HEK293 (cell line): ENCODE measurements around the gene UBXN1.

ENCODE experiments used
- CTCF ChIA-PET: fragments of 350-600 bp; formaldehyde crosslinking; extraction: SDS; loops from one replicate; lab custom pipeline; 2021; ENCODE audit warnings: antibody characterized with exemption; lab: Yijun Ruan, JAX
- POLR2A ChIA-PET: fragments of 300-600 bp; formaldehyde crosslinking; extraction: SDS; loops from one replicate; lab custom pipeline; 2020; ENCODE audit warnings: antibody characterized with exemption, inconsistent platforms; lab: Yijun Ruan, JAX
- H3K27ac ChIP-seq: fragments of 200-500 bp; sonication (Bioruptor generic); 2 replicates; pipeline ENCODE4 v1.5.1; 2014; ENCODE audit warnings: low read depth, low read length, control low read depth, inconsistent platforms; ENCODE audit errors: extremely low read depth
- H3K36me3 ChIP-seq, 2 experiments: fragments of 200-500 bp in 1 of 2; sonication (Bioruptor generic) in 1 of 2; 1 replicate in 1 of 2; 2 replicates in 1 of 2; pipeline ENCODE4 v1.5.1; 2014 to 2017; ENCODE audit warnings: inconsistent platforms in 2 of 2, low read length in 2 of 2; ENCODE audit not compliant: control insufficient read depth in 2 of 2, insufficient read depth in 1 of 2
- H3K4me1 ChIP-seq: fragments of 200-500 bp; sonication (Bioruptor generic); 2 replicates; pipeline ENCODE4 v1.5.1; 2014; ENCODE audit warnings: mild to moderate bottlenecking, low read length, inconsistent platforms; ENCODE audit not compliant: control insufficient read depth, insufficient read depth
- H3K4me3 ChIP-seq: 2 replicates; pipeline ENCODE4 v1.5.1; 2011; ENCODE audit warnings: low read depth, mild to moderate bottlenecking, control low read depth, low read length, moderate library complexity
- H3K9me3 ChIP-seq: fragments of 200-500 bp; sonication (Bioruptor generic); 2 replicates; pipeline ENCODE4 v1.5.1; 2014; ENCODE audit warnings: low read depth, low read length, inconsistent platforms; ENCODE audit not compliant: control insufficient read depth, insufficient read depth
- FEZF1 ChIP-seq: fragments of 450-650 bp; formaldehyde crosslinking; IDR thresholded peaks from 2 replicates; pipeline ENCODE4 v1.5.1; 2016; ENCODE audit warnings: missing biosample characterization, missing genetic modification characterization
- HOXA7 ChIP-seq: sonication (generic); formaldehyde crosslinking; IDR thresholded peaks from 2 replicates; pipeline ENCODE4 v1.8.1; 2022; ENCODE audit warnings: missing genetic modification reagents, borderline replicate concordance
- IKZF3 ChIP-seq: fragments of 450-650 bp; IDR thresholded peaks from 2 replicates; pipeline ENCODE4 v1.5.0; 2018; ENCODE audit warnings: missing biosample characterization, mild to moderate bottlenecking, missing genetic modification characterization, moderate library complexity
- WT1 ChIP-seq: fragments of 450-650 bp; formaldehyde crosslinking; IDR thresholded peaks from 2 replicates; pipeline ENCODE4 v1.5.1; 2016; ENCODE audit warnings: missing biosample characterization, missing genetic modification characterization
- ZBTB20 ChIP-seq: fragments of 450-650 bp; formaldehyde crosslinking; IDR thresholded peaks from 2 replicates; pipeline ENCODE4 v1.5.1; 2016; ENCODE audit warnings: missing biosample characterization, missing genetic modification characterization
- ZNF146 ChIP-seq: fragments of 450-650 bp; formaldehyde crosslinking; IDR thresholded peaks from 2 replicates; pipeline ENCODE4 v1.5.1; 2016; ENCODE audit warnings: missing biosample characterization, missing genetic modification characterization
- ZNF335 ChIP-seq: fragments of 450-650 bp; formaldehyde crosslinking; conservative IDR thresholded peaks from 2 replicates; pipeline ENCODE4 v1.5.1; 2016; ENCODE audit warnings: missing biosample characterization, missing genetic modification characterization
- ZNF366 ChIP-seq: fragments of 450-650 bp; formaldehyde crosslinking; conservative IDR thresholded peaks from 2 replicates; pipeline ENCODE4 v1.5.1; 2016; ENCODE audit warnings: missing biosample characterization, missing genetic modification characterization
- ZNF426 ChIP-seq: fragments of 450-650 bp; formaldehyde crosslinking; IDR thresholded peaks from 2 replicates; pipeline ENCODE4 v1.5.1; 2017; ENCODE audit warnings: missing biosample characterization, missing genetic modification characterization, mild to moderate bottlenecking, inconsistent platforms, moderate library complexity
- ZNF830 ChIP-seq: fragments of 450-650 bp; IDR thresholded peaks from 2 replicates; pipeline ENCODE4 v1.5.0; 2018; ENCODE audit warnings: missing biosample characterization, missing genetic modification characterization, low read depth, mild to moderate bottlenecking, moderate library complexity
- TF ChIP-seq, protein P1 (sequence below): fragments of 450-650 bp; formaldehyde crosslinking; IDR thresholded peaks from 2 replicates; pipeline ENCODE4 v1.5.1; 2016; ENCODE audit warnings: missing biosample characterization, missing genetic modification characterization
- TF ChIP-seq, protein P2 (sequence below): fragments of 450-650 bp; formaldehyde crosslinking; IDR thresholded peaks from 2 replicates; pipeline ENCODE4 v1.5.1; 2017; ENCODE audit warnings: missing biosample characterization, missing genetic modification characterization
- TF ChIP-seq, protein P3 (sequence below): fragments of 450-650 bp; formaldehyde crosslinking; IDR thresholded peaks from 2 replicates; pipeline ENCODE4 v1.5.1; 2017; ENCODE audit warnings: missing biosample characterization, missing genetic modification characterization

The UBXN1 gene

DNA sequence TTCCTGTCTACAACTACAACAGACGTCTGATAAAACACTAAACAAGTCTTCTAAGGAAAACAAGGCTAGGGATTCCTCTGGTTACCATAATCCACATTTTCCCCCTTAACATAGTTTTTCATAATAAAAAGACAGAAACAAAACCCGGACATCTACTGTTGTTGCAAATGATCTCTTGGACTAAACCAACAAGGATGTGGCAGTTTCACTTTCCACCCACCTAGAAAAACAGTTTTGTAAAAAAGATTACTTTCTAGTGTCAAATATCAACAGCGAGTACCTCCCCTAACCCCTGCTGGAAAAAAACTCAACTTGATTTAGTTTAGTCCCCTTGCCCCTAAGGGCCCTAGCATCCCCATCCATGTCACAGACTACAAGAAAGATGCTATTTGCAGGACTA, 34.0 kb upstream of the UBXN1 start:
- POLR2A ChIA-PET, result no interaction called here
- Histone ChIP-seq H3K9me3 (no peaks in the 10 kb centered on the region), H3K27ac (no peak overlapping the region)
- TF ChIP-seq, protein P1, sequence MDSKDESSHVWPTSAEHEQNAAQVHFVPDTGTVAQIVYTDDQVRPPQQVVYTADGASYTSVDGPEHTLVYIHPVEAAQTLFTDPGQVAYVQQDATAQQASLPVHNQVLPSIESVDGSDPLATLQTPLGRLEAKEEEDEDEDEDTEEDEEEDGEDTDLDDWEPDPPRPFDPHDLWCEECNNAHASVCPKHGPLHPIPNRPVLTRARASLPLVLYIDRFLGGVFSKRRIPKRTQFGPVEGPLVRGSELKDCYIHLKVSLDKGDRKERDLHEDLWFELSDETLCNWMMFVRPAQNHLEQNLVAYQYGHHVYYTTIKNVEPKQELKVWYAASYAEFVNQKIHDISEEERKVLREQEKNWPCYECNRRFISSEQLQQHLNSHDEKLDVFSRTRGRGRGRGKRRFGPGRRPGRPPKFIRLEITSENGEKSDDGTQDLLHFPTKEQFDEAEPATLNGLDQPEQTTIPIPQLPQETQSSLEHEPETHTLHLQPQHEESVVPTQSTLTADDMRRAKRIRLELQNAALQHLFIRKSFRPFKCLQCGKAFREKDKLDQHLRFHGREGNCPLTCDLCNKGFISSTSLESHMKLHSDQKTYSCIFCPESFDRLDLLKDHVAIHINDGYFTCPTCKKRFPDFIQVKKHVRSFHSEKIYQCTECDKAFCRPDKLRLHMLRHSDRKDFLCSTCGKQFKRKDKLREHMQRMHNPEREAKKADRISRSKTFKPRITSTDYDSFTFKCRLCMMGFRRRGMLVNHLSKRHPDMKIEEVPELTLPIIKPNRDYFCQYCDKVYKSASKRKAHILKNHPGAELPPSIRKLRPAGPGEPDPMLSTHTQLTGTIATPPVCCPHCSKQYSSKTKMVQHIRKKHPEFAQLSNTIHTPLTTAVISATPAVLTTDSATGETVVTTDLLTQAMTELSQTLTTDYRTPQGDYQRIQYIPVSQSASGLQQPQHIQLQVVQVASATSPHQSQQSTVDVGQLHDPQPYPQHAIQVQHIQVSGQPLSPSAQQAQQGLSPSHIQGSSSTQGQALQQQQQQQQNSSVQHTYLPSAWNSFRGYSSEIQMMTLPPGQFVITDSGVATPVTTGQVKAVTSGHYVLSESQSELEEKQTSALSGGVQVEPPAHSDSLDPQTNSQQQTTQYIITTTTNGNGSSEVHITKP (tag by site-specific recombination), result 0 out of 2 replicates have a peak, but pooled peaks have one; percentile 29
- TF ChIP-seq, protein P2, sequence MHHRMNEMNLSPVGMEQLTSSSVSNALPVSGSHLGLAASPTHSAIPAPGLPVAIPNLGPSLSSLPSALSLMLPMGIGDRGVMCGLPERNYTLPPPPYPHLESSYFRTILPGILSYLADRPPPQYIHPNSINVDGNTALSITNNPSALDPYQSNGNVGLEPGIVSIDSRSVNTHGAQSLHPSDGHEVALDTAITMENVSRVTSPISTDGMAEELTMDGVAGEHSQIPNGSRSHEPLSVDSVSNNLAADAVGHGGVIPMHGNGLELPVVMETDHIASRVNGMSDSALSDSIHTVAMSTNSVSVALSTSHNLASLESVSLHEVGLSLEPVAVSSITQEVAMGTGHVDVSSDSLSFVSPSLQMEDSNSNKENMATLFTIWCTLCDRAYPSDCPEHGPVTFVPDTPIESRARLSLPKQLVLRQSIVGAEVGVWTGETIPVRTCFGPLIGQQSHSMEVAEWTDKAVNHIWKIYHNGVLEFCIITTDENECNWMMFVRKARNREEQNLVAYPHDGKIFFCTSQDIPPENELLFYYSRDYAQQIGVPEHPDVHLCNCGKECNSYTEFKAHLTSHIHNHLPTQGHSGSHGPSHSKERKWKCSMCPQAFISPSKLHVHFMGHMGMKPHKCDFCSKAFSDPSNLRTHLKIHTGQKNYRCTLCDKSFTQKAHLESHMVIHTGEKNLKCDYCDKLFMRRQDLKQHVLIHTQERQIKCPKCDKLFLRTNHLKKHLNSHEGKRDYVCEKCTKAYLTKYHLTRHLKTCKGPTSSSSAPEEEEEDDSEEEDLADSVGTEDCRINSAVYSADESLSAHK (tag by site-specific recombination), result peak; percentile 57
- TF ChIP-seq WT1 (tag by site-specific recombination), result no peak
- TF ChIP-seq, protein P3, sequence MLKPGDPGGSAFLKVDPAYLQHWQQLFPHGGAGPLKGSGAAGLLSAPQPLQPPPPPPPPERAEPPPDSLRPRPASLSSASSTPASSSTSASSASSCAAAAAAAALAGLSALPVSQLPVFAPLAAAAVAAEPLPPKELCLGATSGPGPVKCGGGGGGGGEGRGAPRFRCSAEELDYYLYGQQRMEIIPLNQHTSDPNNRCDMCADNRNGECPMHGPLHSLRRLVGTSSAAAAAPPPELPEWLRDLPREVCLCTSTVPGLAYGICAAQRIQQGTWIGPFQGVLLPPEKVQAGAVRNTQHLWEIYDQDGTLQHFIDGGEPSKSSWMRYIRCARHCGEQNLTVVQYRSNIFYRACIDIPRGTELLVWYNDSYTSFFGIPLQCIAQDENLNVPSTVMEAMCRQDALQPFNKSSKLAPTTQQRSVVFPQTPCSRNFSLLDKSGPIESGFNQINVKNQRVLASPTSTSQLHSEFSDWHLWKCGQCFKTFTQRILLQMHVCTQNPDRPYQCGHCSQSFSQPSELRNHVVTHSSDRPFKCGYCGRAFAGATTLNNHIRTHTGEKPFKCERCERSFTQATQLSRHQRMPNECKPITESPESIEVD, result 0 out of 2 replicates have a peak, but pooled peaks have one; percentile 17
- no peak for TF ChIP-seq HOXA7
- TF ChIP-seq, all 188 proteins: peak for 3
- CTCF ChIA-PET, result interaction anchor here (0.7 kb wide), 1 partner anchor 12 kb away, joined by 3 read pairs; no protein-coding TSS in a partner anchor
- Histone ChIP-seq H3K4me3 (no peak overlapping the region), H3K4me1 (no peaks in the 10 kb centered on the region), H3K36me3 (peaks cover 13 to 97% of the 10 kb centered on the region in 2 experiments)

DNA sequence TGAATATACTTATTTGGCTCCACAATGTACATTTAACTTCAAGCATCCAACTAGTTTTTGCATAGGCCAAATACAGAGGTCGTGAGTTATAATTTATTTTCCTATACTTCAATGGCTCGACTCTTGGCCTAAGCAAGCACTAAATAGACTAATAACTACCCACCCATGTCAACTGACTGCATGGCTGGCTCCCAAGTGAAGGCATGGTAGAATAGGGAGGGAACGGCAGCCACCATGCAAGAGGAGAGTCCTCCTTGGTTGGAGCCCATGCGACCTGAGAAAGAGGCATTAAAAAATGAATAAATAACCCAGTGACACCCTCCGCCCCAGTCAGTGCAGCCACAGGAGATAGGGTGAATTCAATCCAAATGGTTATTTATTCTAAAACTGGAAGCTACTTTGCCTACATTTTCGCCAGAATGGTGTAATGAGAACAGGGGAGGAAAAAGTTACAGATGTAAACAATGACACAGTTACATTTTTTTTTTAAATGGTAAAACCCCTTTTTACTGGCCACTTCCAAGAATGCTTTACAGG, 33.5 kb upstream of the UBXN1 start:
- TF ChIP-seq ZNF366 (tag by site-specific recombination) (no peak), IKZF3 (tag by site-specific recombination) (no peak), ZNF146 (tag by site-specific recombination) (no peak), FEZF1 (tag by site-specific recombination) (no peak), ZNF426 (tag by site-specific recombination) (no peak)
- H3K9me3 ChIP-seq, result no peaks in the 10 kb centered on the region
- no peaks in the 10 kb centered on the region for H3K4me1 ChIP-seq
- no peak overlapping the region for H3K27ac ChIP-seq
- ChIA-PET CTCF (interaction anchor here (0.7 kb wide), 1 partner anchor 11 kb away, joined by 3 read pairs; no protein-coding TSS in a partner anchor), POLR2A (no interaction called here)
- peaks cover 10 to 97% of the 10 kb centered on the region in 2 experiments for H3K36me3 ChIP-seq
- no peak overlapping the region for H3K4me3 ChIP-seq

DNA sequence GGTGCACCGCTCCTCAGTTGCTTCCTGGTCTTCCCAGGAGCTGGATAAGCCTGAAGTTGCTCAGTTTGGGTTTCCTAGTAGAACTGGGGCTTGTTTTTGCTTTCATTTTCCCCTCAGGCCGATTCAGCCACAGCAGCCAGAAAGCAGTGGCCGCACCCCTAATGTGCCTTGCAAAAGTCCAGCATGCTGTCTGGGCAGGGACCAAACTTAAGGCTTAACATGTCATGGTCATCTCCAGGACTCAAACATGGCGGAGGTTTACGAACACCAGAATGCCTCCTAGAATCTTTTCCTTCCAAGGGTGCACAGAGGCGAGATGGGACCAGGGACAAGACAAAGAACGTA, 31.1 kb upstream of the UBXN1 start:
- Histone ChIP-seq H3K36me3 (peaks cover 0 to 93% of the 10 kb centered on the region in 2 experiments; a peak in 1 of 3 replicates), H3K4me1 (peaks cover 3% of the 10 kb centered on the region; the same call in 1 of the 2 replicates), H3K27ac (0 out of 2 replicates have a peak overlapping the region, but pooled peaks have one; percentile 18), H3K4me3 (no peak overlapping the region), H3K9me3 (no peaks in the 10 kb centered on the region)
- POLR2A ChIA-PET, result interaction anchor here (0.8 to 3.4 kb wide), 6 partner anchors 15 to 131 kb away, joined by 3 to 11 read pairs (median 4); partner anchors contain the start of genes LBHD1, POLR2G, TUT1 and UQCC3
- CTCF ChIA-PET, result interaction anchor here (1.1 kb wide), 2 partner anchors 16 to 77 kb away, joined by 3 read pairs; partner anchors contain the start of gene TMEM179B
- TF ChIP-seq WT1 (tag by site-specific recombination) (no peak), ZNF335 (tag by site-specific recombination) (0 out of 2 replicates have a peak, but pooled peaks have one; percentile 4), ZBTB20 (tag by site-specific recombination) (peak; percentile 81; the same call in 1 of the 2 replicates), ZNF830 (tag by site-specific recombination) (no peak)
